Superior temporal gyrus (tissue), 1 donor: ENCODE results near the gene GSTA3.
"Not testable (repeated sequence)": the region's sequence is repeated elsewhere in the genome, so short reads cannot be mapped to it uniquely, and the experiment has no call there.

Experiments used
- DNase-seq: peaks from one replicate; pipeline ENCODE4 v3.0.0-alpha.2; 2016; ENCODE audit errors: extremely low spot score

GSTA3 gene

DNA sequence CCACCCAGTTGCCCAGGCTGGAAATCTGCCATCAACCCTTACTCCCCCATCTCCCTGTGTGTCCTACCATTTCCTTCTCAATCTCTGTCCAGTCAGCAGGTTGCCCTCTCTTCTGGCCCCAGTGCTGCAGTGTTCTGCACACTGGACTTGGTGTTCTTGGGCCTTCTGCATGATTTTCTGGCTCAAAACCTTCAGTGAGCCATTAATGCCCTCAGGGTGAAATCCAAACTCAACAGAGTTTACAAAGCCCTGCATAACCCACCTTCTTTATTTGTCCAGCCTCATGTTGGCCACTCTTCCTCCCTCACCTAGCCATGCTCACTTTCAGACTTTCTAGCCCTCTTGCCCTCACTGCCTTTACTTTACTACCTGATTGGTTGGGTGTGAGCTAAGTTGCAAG, 5.0 kb upstream of the GSTA3 start:
- DNase-seq: no peak

DNA sequence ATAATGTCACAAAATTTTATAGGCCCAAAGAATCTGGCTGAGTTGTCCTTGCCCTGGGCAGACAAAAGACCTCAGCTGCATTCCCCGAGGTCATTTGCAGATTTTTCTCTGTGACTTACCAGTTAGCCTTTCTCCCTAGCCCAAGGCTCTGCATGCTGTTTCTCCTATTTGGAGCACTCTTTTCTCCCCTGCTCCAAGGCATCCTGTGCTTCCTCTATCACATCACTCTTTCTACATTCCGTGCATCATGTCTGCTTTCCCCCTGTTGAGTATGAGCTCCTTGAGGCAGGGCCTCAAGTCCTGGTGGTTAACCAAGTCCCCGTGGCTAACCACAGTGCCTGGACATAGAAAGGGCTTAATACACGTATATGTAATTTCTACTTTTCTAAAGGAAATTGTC, 593 bp upstream of the GSTA3 start:
- no peak for DNase-seq

GRCh38 chr6:52909131-52909530, 367 bp downstream of the GSTA3 start:
- no peak for DNase-seq

DNA sequence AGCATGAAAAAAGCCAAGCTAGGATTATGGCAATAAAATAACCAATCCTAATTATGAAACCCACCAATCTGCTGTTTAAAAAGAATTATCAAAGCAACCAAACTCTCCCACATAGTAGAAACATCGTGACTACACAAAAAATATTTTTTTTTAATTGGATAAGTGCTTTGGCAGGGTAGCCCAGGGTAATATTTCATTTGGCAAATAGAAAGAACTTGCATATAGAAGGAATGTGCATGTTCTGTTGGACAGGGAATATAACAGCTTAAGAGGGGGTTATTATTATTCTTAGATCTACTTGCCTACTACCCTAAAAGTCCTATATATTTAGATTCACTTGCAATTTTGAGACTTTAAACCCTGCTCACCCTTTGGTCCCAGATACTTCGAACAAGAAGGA, 972 bp downstream of the GSTA3 start:
- no peak for DNase-seq

DNA sequence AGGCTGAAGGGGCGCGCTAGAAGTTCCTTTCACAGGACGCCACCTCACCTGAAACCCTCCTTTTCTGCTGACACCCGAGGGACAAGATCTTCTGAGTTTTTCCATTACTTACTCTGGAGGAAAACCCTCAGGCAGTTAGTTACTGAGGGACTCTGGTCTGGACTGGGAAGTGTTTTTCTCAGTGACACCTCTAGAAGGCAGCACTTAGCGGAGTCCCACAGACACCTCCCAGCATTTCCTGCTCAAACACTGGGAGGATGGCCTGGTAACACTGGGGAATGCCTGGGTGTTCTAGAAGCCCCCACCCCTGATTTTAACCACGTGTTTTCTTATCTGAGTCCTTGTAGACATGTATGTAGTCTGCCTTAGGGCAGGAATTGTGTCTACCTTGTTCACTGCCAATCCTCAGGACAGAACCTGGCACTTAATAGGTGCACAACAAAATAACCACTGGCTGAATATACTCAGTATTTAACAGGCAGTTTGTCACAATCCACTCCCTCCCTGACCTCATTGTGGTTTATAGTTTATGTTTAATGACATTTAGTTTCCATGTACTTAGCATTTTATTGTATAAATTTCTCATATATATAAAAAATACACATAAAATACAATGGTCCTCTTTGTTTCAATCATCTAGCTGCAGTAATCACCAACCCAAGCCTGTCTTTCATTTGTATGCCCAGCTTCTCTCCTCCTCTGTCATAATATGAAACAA, 4.8 kb downstream of the GSTA3 start:
- no peak for DNase-seq

DNA sequence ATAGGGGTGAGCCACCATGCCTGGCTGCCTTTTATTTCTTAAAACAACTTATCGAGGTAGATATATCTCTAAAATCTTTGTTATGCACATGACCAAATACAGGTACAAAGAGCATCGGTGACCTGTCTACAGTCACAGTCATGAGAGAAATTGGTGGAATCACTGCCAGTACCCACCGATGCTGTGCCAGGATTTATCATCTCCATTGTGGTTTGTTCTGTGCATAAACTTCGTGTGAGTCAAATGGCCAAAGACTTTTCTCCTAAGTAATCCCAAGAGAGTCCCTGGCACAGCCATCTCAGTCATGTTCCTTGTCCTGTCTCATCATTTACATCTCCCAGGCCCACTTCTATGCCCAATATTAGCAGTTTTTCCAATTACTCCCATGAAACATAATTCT, 9.0 kb downstream of the GSTA3 start:
- DNase-seq: no peak

- not testable (repeated sequence) for DNase-seq
Measured at GRCh38 chr6:52895790-52896189, 13.7 kb downstream of the GSTA3 start.

GRCh38 chr6:52894285-52894684, 15.2 kb downstream of the GSTA3 start:
- DNase-seq: no peak

- DNase-seq: no peak
Measured at GRCh38 chr6:52893803-52894202, 15.7 kb downstream of the GSTA3 start.

GRCh38 chr6:52893221-52893620, 16.3 kb downstream of the GSTA3 start:
- no peak for DNase-seq

GRCh38 chr6:52890018-52890417, 19.5 kb downstream of the GSTA3 start:
- no peak for DNase-seq

DNA sequence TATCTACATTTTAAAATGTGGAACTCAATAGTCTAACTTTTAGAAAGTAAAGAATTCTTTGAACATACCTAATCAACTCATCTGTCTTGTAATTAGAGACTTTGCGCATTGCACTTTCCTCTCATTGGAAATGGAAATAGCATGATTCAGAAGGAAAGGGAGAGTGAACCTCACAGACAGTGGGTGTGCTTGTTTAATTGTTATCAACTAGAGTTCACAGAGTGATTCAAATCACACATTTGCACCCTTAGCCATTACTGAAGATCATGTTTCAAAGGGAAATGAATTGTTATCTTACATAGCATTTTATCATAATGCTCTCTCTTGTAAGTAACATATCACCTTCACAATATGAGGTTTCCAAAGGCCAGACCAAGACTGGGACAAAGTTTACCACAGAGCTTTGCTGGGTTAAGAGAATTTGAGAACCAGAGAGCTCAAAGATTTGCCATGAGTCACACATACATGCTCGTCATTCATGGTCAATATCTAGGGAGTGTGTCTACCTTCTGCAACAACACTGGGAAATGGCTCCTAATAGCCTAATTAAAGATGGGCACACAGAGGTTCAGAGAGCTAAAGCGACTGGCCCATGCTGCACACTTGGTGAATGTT, 21.5 kb downstream of the GSTA3 start:
- no peak for DNase-seq

DNA sequence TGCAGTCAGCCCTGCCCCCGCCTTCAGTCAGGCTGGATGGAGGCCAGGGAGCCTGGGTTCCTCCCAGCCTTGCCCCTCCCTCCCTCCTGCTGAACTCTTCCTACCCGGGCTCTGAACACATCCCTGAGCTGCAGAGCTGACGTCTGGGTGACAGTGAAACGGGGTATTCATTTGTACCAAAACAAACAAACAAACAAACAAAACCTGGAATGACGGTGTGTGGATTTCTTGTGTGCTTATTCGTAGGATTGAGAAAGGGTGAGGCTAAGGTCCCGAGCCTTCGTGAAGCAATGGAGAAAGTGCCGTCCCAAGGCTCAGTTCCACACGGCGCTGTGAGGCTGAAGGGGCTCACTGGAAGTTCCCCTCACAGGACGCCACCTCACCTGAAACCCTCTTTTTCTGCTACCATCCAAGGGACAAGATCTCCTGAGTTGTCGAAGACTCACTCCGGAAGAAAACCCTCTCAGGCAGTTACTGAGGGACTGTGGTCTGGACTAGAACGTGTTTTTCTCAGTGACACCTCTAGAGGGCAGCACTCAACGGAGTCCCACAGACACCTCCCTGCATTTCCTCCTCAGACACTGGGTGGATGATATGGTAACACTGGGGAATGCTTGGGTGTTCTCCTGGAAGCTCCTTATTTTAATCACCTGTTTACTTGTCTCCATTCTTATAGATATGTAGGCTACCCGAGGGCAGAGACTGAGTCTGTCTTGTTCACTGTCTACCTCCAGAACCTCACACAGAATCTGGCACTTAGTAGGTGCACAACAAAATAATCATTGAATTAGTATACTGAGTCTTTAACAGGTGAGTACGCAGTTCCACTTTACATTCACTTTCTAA, 27.3 kb downstream of the GSTA3 start:
- DNase-seq: peak; percentile 83

DNA sequence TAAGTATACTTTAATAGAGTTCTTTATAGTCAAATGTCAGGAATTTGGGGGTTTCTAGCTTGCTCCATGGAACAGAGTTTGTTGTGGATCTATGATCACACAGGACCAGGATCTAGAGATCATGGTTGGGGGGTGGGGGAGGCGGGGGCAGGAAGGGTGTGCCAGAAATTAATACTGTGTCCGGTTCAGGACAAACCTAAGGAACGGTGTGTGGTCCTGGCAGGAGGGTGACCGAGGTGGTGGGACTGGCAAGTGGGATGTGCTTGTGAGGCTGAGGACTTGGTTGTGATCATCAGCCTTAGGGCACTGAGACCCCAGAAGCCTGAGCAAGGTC, 27.9 kb downstream of the GSTA3 start:
- no peak for DNase-seq

- DNase-seq: no peak
Measured at GRCh38 chr6:52877786-52878185, 31.7 kb downstream of the GSTA3 start.

- DNase-seq: no peak
Measured at GRCh38 chr6:52877168-52877567, 32.3 kb downstream of the GSTA3 start.

- no peak for DNase-seq
Measured at GRCh38 chr6:52876056-52876787, 33.3 kb downstream of the GSTA3 start.

DNA sequence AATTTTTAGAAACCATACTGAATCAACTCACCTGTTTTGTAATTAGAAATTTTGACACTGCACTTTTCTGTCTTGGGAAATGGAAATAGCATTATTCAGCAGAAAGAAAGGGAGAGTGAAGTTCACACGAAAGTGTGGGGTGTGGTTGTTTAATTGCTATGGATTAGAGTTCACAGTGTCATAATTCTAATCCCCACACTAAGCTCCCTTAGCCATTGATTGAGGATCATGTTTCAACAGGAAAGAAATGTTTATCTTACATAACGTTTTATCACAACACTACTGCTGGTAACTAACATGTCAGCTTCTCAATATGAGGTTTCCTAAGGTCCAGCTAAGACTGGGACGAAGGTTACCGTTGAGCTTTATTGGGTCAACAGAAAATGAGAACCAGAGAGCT, 37.5 kb downstream of the GSTA3 start:
- DNase-seq: no peak

DNA sequence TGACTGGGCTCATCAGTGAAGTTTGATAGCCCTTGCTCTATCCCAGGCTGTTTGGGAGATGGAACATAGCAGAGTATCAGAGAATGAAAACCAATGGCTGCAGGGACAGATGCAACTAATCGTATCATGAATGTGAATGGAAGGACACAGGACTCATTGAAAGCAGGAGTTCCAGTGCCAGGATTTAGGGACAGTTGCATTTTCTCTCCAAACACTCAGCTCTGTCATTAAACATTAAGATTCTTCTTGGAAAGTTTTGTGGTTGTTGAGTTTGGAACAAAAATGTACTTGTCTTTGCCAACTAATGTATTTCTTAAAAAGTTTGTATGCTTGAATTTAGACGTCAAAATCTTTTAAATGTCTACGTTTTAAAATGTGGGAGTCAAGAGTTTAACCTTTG, 37.9 kb downstream of the GSTA3 start:
- DNase-seq: no peak

DNA sequence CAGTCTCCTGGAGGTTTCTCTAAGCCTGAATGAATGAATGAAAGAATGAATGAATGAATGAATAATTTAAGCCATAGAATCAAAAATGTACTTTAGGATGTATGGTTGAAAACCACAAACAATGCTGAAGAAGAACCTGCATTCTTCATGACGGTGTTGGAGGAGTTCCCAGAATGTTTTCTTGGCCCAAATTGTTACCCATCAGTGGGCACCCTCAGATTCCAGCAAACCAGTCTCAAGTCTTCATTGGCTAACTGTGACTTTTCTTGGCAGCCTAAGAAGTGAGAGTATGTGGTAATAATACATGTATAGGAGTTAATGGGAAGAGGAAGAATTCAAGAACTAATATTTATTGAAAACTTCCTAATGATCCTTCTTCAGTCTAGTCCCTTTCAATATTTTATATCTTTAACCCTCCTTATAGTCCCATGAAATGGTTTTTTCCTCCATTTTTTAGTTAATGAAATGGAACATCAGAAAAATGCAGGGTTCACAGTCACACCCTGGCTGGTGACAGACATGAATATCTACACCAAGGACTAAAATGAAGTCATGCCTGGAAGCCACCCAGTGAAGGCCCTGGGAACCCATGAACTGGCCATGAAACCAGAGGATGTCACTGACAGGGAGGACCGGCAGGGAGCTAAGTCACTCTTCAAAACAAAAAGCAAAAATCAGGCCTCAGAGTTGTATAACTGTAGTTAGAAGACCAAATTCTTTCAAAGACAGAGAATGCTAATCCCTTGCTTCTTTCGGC, 39.0 kb downstream of the GSTA3 start:
- not testable (repeated sequence) for DNase-seq

- DNase-seq: not testable (repeated sequence)
Measured at GRCh38 chr6:52868899-52869298, 40.6 kb downstream of the GSTA3 start.

GRCh38 chr6:52868240-52868639, 41.3 kb downstream of the GSTA3 start:
- no peak for DNase-seq
